HG03521 (cell line): ENCODE data around the gene MISP.

Experiments used
- ATAC-seq: cut with Tn5 transposase; IDR thresholded peaks from one replicate; pipeline ENCODE4 v1.9.1; 2021; ENCODE audit warnings: mild to moderate bottlenecking, moderate library complexity; ENCODE audit not compliant: unreplicated experiment

MISP gene

GRCh38 chr19:771332-771785 lies 20.4 kb downstream of the MISP start:
- ATAC-seq, result no peak

- no peak for ATAC-seq
Measured at GRCh38 chr19:772063-772462, 21.2 kb downstream of the MISP start.

GRCh38 chr19:772730-773436 lies 22.0 kb downstream of the MISP start:
- ATAC-seq, result no peak

- ATAC-seq, result no peak
Measured at GRCh38 chr19:776549-776948, 25.6 kb downstream of the MISP start.

- no peak for ATAC-seq
Measured at GRCh38 chr19:778910-779653, 28.2 kb downstream of the MISP start.

- no peak for ATAC-seq
Measured at GRCh38 chr19:780935-781334, 30.0 kb downstream of the MISP start.

- no peak for ATAC-seq
Measured at GRCh38 chr19:781800-782184, 30.9 kb downstream of the MISP start.

- no peak for ATAC-seq
Measured at GRCh38 chr19:782185-782877, 31.4 kb downstream of the MISP start.

GRCh38 chr19:782878-783668 lies 32.2 kb downstream of the MISP start:
- ATAC-seq, result no peak

GRCh38 chr19:784541-784940 lies 33.6 kb downstream of the MISP start:
- no peak for ATAC-seq

- no peak for ATAC-seq
Measured at GRCh38 chr19:787536-787935, 36.6 kb downstream of the MISP start.

- ATAC-seq, result no peak
Measured at GRCh38 chr19:788686-788982, 37.7 kb downstream of the MISP start.

GRCh38 chr19:788983-789700 lies 38.2 kb downstream of the MISP start:
- no peak for ATAC-seq

GRCh38 chr19:789701-790060 lies 38.8 kb downstream of the MISP start:
- no peak for ATAC-seq

- no peak for ATAC-seq
Measured at GRCh38 chr19:791007-791566, 40.2 kb downstream of the MISP start.

GRCh38 chr19:791567-792305 lies 40.8 kb downstream of the MISP start:
- ATAC-seq, result no peak

GRCh38 chr19:792306-792885 lies 41.5 kb downstream of the MISP start:
- ATAC-seq, result no peak

- ATAC-seq, result no peak
Measured at GRCh38 chr19:793806-794205, 42.9 kb downstream of the MISP start.

GRCh38 chr19:795073-795611 lies 44.2 kb downstream of the MISP start:
- no peak for ATAC-seq
